HG02852 (cell line): Measurements from ENCODE around the gene SMG7.
"Not testable (repeated sequence)": the region's sequence is repeated elsewhere in the genome, so short reads cannot be mapped to it uniquely, and the experiment has no call there.

Experiments used
- ATAC-seq: cut with Tn5 transposase; IDR thresholded peaks from one replicate; pipeline ENCODE4 v1.9.1; 2021; ENCODE audit warnings: mild to moderate bottlenecking, moderate library complexity; ENCODE audit not compliant: unreplicated experiment

SMG7 gene, protein sequence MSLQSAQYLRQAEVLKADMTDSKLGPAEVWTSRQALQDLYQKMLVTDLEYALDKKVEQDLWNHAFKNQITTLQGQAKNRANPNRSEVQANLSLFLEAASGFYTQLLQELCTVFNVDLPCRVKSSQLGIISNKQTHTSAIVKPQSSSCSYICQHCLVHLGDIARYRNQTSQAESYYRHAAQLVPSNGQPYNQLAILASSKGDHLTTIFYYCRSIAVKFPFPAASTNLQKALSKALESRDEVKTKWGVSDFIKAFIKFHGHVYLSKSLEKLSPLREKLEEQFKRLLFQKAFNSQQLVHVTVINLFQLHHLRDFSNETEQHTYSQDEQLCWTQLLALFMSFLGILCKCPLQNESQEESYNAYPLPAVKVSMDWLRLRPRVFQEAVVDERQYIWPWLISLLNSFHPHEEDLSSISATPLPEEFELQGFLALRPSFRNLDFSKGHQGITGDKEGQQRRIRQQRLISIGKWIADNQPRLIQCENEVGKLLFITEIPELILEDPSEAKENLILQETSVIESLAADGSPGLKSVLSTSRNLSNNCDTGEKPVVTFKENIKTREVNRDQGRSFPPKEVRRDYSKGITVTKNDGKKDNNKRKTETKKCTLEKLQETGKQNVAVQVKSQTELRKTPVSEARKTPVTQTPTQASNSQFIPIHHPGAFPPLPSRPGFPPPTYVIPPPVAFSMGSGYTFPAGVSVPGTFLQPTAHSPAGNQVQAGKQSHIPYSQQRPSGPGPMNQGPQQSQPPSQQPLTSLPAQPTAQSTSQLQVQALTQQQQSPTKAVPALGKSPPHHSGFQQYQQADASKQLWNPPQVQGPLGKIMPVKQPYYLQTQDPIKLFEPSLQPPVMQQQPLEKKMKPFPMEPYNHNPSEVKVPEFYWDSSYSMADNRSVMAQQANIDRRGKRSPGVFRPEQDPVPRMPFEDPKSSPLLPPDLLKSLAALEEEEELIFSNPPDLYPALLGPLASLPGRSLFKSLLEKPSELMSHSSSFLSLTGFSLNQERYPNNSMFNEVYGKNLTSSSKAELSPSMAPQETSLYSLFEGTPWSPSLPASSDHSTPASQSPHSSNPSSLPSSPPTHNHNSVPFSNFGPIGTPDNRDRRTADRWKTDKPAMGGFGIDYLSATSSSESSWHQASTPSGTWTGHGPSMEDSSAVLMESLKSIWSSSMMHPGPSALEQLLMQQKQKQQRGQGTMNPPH

DNA sequence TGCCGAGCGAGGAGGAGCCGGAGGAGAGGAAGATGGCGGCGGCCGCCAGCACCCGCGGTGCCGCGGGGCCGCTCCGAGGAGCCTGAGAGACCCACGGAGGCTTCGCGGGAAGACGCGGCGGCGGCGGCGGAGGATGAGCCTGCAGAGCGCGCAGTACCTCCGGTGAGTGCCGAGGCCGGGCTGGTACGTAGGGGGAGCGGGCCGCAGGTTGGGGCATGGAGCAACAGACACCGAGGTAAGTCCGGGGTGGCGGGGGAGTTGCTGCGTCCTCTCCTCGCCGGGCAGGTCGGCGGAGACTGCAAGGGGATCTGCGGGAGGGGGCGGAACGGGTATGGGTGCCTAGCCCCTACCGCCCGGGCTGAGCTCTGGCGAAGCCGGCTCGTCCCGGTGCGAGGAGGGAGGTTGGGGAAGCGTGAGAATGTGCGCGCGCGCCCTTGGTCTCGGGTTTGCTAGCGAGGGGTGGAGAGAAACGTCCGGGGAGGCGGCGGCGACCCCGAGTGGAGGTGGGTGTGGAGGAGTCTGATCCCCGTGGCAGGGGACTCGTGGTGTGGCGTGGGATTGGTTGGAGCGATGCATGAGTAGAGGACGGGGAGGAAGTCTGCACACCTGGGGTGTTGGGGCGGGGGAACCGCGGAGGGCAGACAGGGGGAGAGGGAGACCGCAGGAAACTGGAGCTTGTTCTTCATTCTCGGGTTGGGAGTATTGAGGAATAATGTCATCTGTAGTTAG, at the start of gene SMG7:
Gene SMG7 (plus strand): TSS at position 12 of the 729 bp plus-strand sequence. CDS start 122 bp downstream, at position 134.
- peak; percentile 11 for ATAC-seq

DNA sequence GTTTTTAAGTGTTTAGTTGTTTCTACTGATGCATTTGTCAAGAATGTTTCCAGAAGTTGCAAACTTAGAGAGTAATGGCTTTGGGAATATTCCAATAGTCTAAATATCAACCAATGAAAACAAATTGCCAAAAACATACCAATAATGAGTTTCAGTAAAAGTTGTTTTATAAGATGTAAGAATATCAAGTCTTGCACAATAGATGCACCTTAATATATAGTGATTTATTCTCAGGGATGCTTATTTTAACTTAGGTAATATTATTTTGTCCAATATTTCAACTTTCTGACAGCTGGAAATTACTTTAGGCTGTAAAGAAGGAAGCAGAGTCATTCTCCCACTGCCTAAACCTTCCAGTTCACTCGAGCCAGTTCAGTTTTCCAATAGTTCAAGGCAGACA, 48.8 kb upstream of the SMG7 start:
- no peak for ATAC-seq

DNA sequence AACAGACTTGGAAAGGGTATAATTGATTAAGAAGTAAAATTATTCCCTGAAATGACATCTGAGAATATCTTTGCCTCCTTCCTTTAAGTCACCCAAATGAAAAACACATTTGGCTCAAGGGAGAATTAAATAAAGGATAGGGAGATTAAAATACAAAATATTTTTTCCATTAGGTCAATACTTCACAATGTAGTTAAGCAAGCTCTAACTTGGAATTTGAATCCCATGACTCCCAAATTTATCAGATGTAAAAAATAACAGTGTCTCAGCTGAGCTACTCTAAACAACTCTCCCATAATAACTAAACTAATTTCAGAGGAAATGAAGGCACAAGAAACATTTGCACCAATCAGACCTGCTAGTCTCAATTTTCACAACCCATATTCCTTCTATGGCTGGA, 47.6 kb upstream of the SMG7 start:
- ATAC-seq = no peak

- ATAC-seq = not testable (repeated sequence)
These were observed 44.7 kb upstream of the SMG7 start for GRCh38 chr1:183427591-183427990.

DNA sequence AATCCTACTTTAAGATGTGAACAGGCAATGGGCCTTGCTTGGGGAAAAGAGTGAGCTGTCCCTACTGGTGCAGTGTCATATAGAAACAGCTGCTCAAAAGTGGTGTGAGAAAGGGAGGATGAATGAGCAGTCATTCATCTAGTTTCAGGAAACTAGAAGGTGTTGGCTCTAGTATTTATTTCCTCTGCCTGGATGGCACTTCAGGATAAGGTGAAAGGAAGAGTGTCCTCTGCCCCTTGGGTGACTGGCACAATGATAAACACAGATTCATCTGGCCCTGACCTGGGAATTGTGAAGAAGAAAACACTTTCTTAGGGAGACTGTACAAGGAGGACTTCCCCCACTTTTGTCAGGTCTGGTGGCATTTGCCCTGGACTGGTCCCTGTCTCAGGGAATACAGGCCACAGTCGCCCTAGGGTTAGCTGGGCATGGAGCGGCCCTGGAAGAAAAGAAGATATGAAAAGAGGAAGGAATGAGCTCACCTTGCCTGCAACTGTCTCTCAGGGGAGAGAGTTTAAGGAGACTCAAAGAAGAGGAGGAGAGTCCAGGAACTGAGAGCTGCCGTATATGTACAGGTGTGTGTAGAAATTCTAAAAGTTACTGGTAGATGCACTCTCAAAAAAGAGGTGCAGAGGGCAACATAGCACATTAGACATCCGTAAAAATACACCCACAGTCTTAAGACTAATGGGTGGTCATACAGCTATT, 40.3 kb upstream of the SMG7 start:
- ATAC-seq = no peak

GRCh38 chr1:183432548-183432875, 39.8 kb upstream of the SMG7 start:
- no peak for ATAC-seq

DNA sequence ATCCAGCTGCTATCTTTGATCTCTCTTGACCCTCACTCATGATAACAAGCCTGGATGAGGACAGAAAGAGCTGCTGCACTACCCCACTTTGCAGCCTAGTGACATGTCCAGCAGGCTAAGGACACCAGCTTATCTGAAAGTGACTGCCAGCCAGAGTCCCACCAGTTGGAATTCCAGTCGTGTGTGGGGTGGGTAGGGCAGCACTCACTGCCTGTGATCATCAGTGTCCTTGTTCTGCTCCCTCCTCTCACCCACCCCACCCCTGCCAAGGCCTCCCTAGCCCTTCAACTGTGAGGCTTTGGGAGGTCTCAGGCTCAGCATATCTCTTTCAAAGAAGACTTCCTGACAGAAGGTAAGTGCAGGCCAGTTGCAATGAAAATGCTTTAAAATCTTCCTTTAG, 38.6 kb upstream of the SMG7 start:
- no peak for ATAC-seq

DNA sequence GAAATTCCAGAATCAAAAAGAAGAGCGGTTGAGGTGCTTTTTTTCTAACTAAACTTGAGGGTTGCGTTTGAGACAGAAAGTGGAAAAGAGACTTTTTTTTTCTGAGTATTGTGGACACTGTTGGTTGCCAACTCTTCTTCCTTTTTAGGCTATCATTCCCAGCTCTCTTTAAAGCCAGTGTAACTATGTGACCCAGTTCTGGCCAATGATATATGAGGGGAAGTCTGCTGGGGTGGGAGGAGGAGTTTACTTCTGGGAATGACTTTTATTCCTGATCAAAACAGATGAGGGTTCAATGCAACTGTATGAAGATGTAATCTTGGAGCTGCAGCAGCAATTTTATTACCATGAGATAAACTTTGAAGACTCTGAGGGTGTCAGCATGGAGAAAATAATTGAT, 36.8 kb upstream of the SMG7 start:
- no peak for ATAC-seq

GRCh38 chr1:183438060-183438459, 34.2 kb upstream of the SMG7 start:
- no peak for ATAC-seq

GRCh38 chr1:183443011-183443410, 29.3 kb upstream of the SMG7 start:
- ATAC-seq = no peak

- no peak for ATAC-seq
These were observed 28.8 kb upstream of the SMG7 start for GRCh38 chr1:183443466-183443865.

GRCh38 chr1:183444243-183444642, 28.1 kb upstream of the SMG7 start:
- ATAC-seq = no peak

DNA sequence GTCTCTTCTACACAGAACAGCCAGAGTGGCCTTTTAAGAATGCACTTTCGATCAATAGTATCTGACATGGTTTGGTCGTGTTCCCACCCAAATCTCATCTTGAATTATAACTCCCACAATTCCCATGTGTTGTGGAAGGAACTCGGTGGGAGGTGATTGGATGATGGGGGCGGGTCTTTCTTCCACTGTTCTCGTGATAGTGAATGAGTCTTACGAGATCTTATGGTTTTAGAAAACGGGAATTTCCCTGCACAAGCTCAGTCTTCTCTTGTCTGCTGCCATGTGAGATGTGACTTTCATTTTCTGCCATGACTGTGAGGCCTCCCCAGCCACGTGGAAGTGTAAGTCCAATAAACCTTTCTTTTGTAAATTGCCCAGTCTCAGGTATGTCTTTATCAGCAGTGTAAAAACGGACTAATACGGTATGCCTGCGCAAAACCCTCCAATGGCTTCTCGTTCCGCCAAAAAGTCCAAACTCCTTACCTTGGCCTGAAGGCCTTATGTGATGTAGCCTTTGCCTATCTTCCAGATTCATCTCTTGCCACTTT, 23.0 kb upstream of the SMG7 start:
- no peak for ATAC-seq

- ATAC-seq = no peak
These were observed 22.2 kb upstream of the SMG7 start for GRCh38 chr1:183450093-183450492.

GRCh38 chr1:183454377-183454776, 17.9 kb upstream of the SMG7 start:
- ATAC-seq = no peak

- no peak for ATAC-seq
These were observed 15.5 kb upstream of the SMG7 start for GRCh38 chr1:183456826-183457225.

DNA sequence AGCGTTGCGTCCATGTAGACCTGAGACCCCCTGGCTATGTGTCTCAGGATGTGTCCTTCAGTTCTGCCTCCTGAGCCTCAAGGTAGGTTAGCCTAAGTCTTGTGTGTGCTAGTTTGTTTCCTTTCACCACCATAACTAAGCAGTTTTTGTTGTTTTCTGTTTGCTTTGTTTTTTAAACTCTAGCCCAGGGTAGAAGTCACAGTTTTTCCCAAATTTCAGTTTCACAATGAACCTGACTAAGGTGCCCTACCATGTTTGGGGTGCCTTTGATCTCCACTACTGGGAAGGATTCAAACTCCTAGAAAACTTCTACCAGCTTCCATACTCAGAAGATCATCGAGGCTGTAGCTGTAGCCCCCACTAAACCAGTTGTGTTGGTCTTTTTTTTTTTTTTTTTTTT, 14.8 kb upstream of the SMG7 start:
- no peak for ATAC-seq

- no peak for ATAC-seq
These were observed 11.7 kb upstream of the SMG7 start for GRCh38 chr1:183460596-183460995.

DNA sequence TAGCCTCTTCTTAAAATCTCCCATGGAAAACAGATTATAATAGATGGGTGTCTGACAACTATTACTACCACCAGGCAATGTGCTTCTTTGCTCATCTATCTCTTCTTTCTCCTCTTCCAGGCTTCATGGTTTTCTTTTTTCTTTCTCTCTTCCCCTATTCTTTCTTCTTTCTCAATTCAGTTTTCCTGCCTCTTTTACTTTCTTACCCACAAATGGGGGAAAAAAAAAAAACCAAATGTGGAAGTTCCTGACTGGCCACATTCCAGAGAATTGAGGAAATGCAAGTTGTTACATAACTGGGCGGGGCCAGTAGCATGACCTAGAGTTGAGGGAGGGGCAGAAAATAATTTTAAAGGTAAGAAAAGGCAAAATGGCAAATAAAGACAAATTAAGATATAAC, 10.9 kb upstream of the SMG7 start:
- no peak for ATAC-seq

GRCh38 chr1:183463566-183463965, 8.7 kb upstream of the SMG7 start:
- ATAC-seq = no peak
